Liver (tissue), 3 donors: ENCODE data around the gene IFNA1.

Experiments
- GABPA ChIP-seq, 2 donors: IDR thresholded peaks in 1 of 2; conservative IDR thresholded peaks in 1 of 2; 2 replicates each; pipeline ENCODE4 v1.6.1; 2016; ENCODE audit warnings: antibody characterized with exemption in 2 of 2, mild to moderate bottlenecking in 1 of 2, moderate library complexity in 1 of 2
- JUND ChIP-seq, 2 donors: IDR thresholded peaks; 2 replicates each; pipeline ENCODE4 v1.6.1; 2016; ENCODE audit warnings: antibody characterized with exemption in 2 of 2
- RAD21 ChIP-seq, 2 donors: IDR thresholded peaks; 2 replicates each; pipeline ENCODE4 v1.6.1; 2016; ENCODE audit warnings: antibody characterized with exemption in 2 of 2, mild to moderate bottlenecking in 2 of 2
- TAF1 ChIP-seq: conservative IDR thresholded peaks from 2 replicates; pipeline ENCODE4 v1.6.1; 2016; ENCODE audit warnings: antibody characterized with exemption, mild to moderate bottlenecking
- TF ChIP-seq, protein P1 (sequence below): fragments of 150-350 bp; IDR thresholded peaks from 2 replicates; pipeline ENCODE4 v1.5.1; 2017; ENCODE audit warnings: improper control_type of control experiment, low read depth, low read length; ENCODE audit not compliant: missing input control
- donor health status: healthy.
- donor health status: healthy.

GRCh38 chr9:21398955-21399489, 41.2 kb upstream of the IFNA1 start:
- TF ChIP-seq GABPA (IDR thresholded peaks at IDR 0.05 in 1 of 2, conservative IDR thresholded peaks at IDR 0.05 in 1 of 2) (no peak), TAF1 (no peak), RAD21 (IDR thresholded peaks at IDR 0.05) (no peak), JUND (IDR thresholded peaks at IDR 0.05) (no peak)
- TF ChIP-seq, protein P1, sequence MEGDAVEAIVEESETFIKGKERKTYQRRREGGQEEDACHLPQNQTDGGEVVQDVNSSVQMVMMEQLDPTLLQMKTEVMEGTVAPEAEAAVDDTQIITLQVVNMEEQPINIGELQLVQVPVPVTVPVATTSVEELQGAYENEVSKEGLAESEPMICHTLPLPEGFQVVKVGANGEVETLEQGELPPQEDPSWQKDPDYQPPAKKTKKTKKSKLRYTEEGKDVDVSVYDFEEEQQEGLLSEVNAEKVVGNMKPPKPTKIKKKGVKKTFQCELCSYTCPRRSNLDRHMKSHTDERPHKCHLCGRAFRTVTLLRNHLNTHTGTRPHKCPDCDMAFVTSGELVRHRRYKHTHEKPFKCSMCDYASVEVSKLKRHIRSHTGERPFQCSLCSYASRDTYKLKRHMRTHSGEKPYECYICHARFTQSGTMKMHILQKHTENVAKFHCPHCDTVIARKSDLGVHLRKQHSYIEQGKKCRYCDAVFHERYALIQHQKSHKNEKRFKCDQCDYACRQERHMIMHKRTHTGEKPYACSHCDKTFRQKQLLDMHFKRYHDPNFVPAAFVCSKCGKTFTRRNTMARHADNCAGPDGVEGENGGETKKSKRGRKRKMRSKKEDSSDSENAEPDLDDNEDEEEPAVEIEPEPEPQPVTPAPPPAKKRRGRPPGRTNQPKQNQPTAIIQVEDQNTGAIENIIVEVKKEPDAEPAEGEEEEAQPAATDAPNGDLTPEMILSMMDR = no peak
